GM12878 (cell line): Measurements from ENCODE around the gene SH3D19. TPM values are rescaled to one million over a fixed set of nuclear protein-coding genes. Genes with fewer than 3 reads are reported as not detected.

ENCODE experiments used
- ATF7 ChIP-seq: fragments of 450-650 bp; IDR thresholded peaks from 2 replicates; pipeline ENCODE4 v1.6.1; 2016; ENCODE audit warnings: low read depth, mild to moderate bottlenecking
- CHD1 ChIP-seq: IDR thresholded peaks from 2 replicates; pipeline ENCODE4 v1.6.1; 2012; ENCODE audit warnings: low read depth, low read length, improper control_type of control experiment
- CHD2 ChIP-seq: IDR thresholded peaks from 2 replicates; pipeline ENCODE4 v1.6.1; 2011; ENCODE audit warnings: low read depth, low read length, improper control_type of control experiment, borderline replicate concordance
- ESRRA ChIP-seq: IDR thresholded peaks from 2 replicates; pipeline ENCODE4 v1.6.1; 2012; ENCODE audit warnings: mild to moderate bottlenecking, low read length, improper control_type of control experiment
- FOXK2 ChIP-seq: fragments of 450-650 bp; IDR thresholded peaks from 2 replicates; pipeline ENCODE4 v1.6.1; 2017; ENCODE audit warnings: mild to moderate bottlenecking, moderate library complexity
- GATAD2B ChIP-seq: fragments of 450-650 bp; conservative IDR thresholded peaks from 2 replicates; pipeline ENCODE4 v1.6.1; 2017; ENCODE audit warnings: low read depth, mild to moderate bottlenecking, moderate library complexity
- HDAC2 ChIP-seq: fragments of 200-600 bp; sonication (generic); IDR thresholded peaks from 2 replicates; pipeline ENCODE4 v1.6.1; 2017
- JUNB ChIP-seq: IDR thresholded peaks from 2 replicates; pipeline ENCODE4 v1.6.1; 2016; ENCODE audit warnings: antibody characterized with exemption, mild to moderate bottlenecking
- NR2C1 ChIP-seq: fragments of 450-650 bp; IDR thresholded peaks from 2 replicates; pipeline ENCODE4 v1.6.1; 2017; ENCODE audit warnings: antibody characterized with exemption, mild to moderate bottlenecking, moderate library complexity
- PAX5 ChIP-seq: IDR thresholded peaks from 2 replicates; pipeline ENCODE4 v1.6.1; 2011; ENCODE audit warnings: low read depth, low read length, borderline replicate concordance
- SUPT20H ChIP-seq: IDR thresholded peaks from 2 replicates; pipeline ENCODE4 v1.6.1; 2011; ENCODE audit warnings: low read depth, mild to moderate bottlenecking, low read length, moderate library complexity, borderline replicate concordance; ENCODE audit not compliant: control insufficient read depth
- SUZ12 ChIP-seq: fragments of 200-600 bp; sonication (generic); IDR thresholded peaks from one replicate; pipeline ENCODE4 v1.6.1; 2018; ENCODE audit warnings: antibody characterized with exemption, mild to moderate bottlenecking; ENCODE audit not compliant: unreplicated experiment
- YY1 ChIP-seq: IDR thresholded peaks from 2 replicates; pipeline ENCODE4 v1.6.1; 2011; ENCODE audit warnings: low read depth, mild to moderate bottlenecking, low read length
- ZNF384 ChIP-seq: IDR thresholded peaks from 2 replicates; pipeline ENCODE4 v1.6.1; 2012; ENCODE audit warnings: low read depth, mild to moderate bottlenecking, low read length, improper control_type of control experiment, borderline replicate concordance
- ZSCAN29 ChIP-seq: fragments of 450-650 bp; IDR thresholded peaks from 2 replicates; pipeline ENCODE4 v1.6.1; 2017; ENCODE audit warnings: mild to moderate bottlenecking, moderate library complexity
- polyA plus RNA-seq, 11 experiments: library from polyadenylated mRNA; depleted of rRNA in 4 of 11; unstranded in 6 of 11; stranded (reverse) in 5 of 11; fragments of >200 nt; fragmentation: Nextera tagmentation in 4 of 11; fragmentation: Illumina TruSeq in 1 of 11; extraction: Ambion mirVana in 4 of 11; extraction: Trizol in 1 of 11; gene quantifications; 1 replicate in 1 of 11; 2 replicates in 10 of 11; pipeline versions ENCODE4 v1.2.1 to v1.2.3, GENCODE V29; 2011 to 2016; ENCODE audit warnings: inconsistent platforms in 2 of 11, missing spikeins in 2 of 11, low read depth in 1 of 11
- total RNA-seq, 4 experiments: library from RNA; depleted of rRNA in 3 of 4; stranded (reverse); fragments of >200 nt in 3 of 4; fragmentation: Illumina TruSeq in 1 of 4; extraction: Trizol in 1 of 4; gene quantifications; 2 replicates each; pipeline versions ENCODE4 v1.2.1 to v1.2.3, GENCODE V29; 2013 to 2021
- TF ChIP-seq, protein P1 (sequence below): fragments of 450-650 bp; IDR thresholded peaks from 2 replicates; pipeline ENCODE4 v1.6.1; 2018; ENCODE audit warnings: borderline replicate concordance, mild to moderate bottlenecking; ENCODE audit not compliant: partially characterized antibody
- TF ChIP-seq, protein P2 (sequence below): IDR thresholded peaks from 2 replicates; pipeline ENCODE4 v1.6.1; 2012; ENCODE audit warnings: low read length, inconsistent platforms
- TF ChIP-seq, protein P3 (sequence below): fragments of 450-650 bp; IDR thresholded peaks from 2 replicates; pipeline ENCODE4 v1.6.1; 2016; ENCODE audit warnings: mild to moderate bottlenecking, moderate library complexity, borderline replicate concordance
- TF ChIP-seq, protein P4 (sequence below): IDR thresholded peaks from 2 replicates; pipeline ENCODE4 v1.6.1; 2012; ENCODE audit warnings: low read depth, low read length, improper control_type of control experiment
- TF ChIP-seq, protein P5 (sequence below): fragments of 450-650 bp; IDR thresholded peaks from 2 replicates; pipeline ENCODE4 v1.6.1; 2014; ENCODE audit warnings: mild to moderate bottlenecking

The SH3D19 gene
- total and polyA plus RNA-seq, 10 of the 15 experiments (the other 5 are each of a cell fraction or from before 2014, with no cell fraction given): 0.03 to 6.9 (median 0.33) TPM; not detected in 3

DNA sequence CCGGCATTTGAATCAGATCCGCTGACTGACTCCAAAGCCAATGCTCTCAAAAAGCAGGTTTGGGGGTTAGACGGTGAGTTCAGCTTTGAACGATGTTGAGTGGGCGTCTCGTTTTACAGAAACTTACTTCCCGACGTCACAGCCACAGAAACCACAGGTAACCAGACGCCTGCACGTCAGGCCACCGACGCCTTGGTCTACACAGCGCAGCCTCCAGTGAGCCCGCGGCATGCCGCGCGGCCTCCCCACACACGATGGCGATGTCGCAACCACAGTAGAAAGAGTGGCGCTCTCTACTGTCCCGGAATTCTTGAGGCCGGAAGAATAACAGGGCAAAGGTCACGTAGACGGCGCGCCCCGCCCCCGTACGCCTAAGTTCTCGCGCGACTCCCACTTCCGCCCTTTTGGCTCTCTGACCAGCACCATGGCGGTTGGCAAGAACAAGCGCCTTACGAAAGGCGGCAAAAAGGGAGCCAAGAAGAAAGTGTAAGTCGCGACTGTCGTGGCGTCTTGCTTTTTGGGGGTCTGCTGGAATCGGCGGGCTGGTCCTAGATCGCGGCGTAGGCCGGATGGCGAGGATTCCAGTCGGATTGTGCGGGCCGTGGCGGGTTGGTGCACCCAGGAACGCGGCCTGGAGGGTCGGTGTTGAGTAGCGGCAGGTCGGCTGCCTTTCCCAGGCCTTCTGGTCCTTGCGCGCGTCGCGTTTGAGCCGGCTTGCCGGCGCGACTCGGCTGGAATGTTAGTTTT is 226.0 kb downstream of the SH3D19 start, which contains the start of gene RPS3A (continued):
- TF ChIP-seq, protein P1, sequence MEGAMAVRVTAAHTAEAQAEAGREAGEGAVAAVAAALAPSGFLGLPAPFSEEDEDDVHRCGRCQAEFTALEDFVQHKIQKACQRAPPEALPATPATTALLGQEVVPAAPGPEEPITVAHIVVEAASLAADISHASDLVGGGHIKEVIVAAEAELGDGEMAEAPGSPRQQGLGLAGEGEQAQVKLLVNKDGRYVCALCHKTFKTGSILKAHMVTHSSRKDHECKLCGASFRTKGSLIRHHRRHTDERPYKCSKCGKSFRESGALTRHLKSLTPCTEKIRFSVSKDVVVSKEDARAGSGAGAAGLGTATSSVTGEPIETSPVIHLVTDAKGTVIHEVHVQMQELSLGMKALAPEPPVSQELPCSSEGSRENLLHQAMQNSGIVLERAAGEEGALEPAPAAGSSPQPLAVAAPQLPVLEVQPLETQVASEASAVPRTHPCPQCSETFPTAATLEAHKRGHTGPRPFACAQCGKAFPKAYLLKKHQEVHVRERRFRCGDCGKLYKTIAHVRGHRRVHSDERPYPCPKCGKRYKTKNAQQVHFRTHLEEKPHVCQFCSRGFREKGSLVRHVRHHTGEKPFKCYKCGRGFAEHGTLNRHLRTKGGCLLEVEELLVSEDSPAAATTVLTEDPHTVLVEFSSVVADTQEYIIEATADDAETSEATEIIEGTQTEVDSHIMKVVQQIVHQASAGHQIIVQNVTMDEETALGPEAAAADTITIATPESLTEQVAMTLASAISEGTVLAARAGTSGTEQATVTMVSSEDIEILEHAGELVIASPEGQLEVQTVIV: peak; percentile 82
- TF ChIP-seq GATAD2B (no peak; the same call in 1 of the 2 replicates), ESRRA (no peak; the same call in 1 of the 2 replicates), PAX5 (no peak; the same call in none of the 2 replicates), CHD1 (no peak), NR2C1 (peak; percentile 99), SUPT20H (no peak), ATF7 (peak; percentile 88), SUZ12 (no peak), CHD2 (peak; percentile 98), YY1 (peak; percentile 95; the same call in 1 of the 2 replicates), HDAC2 (no peak), FOXK2 (peak; percentile 70), ZSCAN29 (peak; percentile 84; the same call in 1 of the 2 replicates), JUNB (0 out of 2 replicates have a peak, but pooled peaks have one; percentile 32), ZNF384 (no peak)
- TF ChIP-seq, protein P2, sequence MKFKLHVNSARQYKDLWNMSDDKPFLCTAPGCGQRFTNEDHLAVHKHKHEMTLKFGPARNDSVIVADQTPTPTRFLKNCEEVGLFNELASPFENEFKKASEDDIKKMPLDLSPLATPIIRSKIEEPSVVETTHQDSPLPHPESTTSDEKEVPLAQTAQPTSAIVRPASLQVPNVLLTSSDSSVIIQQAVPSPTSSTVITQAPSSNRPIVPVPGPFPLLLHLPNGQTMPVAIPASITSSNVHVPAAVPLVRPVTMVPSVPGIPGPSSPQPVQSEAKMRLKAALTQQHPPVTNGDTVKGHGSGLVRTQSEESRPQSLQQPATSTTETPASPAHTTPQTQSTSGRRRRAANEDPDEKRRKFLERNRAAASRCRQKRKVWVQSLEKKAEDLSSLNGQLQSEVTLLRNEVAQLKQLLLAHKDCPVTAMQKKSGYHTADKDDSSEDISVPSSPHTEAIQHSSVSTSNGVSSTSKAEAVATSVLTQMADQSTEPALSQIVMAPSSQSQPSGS: peak; percentile 97
- TF ChIP-seq, protein P3, sequence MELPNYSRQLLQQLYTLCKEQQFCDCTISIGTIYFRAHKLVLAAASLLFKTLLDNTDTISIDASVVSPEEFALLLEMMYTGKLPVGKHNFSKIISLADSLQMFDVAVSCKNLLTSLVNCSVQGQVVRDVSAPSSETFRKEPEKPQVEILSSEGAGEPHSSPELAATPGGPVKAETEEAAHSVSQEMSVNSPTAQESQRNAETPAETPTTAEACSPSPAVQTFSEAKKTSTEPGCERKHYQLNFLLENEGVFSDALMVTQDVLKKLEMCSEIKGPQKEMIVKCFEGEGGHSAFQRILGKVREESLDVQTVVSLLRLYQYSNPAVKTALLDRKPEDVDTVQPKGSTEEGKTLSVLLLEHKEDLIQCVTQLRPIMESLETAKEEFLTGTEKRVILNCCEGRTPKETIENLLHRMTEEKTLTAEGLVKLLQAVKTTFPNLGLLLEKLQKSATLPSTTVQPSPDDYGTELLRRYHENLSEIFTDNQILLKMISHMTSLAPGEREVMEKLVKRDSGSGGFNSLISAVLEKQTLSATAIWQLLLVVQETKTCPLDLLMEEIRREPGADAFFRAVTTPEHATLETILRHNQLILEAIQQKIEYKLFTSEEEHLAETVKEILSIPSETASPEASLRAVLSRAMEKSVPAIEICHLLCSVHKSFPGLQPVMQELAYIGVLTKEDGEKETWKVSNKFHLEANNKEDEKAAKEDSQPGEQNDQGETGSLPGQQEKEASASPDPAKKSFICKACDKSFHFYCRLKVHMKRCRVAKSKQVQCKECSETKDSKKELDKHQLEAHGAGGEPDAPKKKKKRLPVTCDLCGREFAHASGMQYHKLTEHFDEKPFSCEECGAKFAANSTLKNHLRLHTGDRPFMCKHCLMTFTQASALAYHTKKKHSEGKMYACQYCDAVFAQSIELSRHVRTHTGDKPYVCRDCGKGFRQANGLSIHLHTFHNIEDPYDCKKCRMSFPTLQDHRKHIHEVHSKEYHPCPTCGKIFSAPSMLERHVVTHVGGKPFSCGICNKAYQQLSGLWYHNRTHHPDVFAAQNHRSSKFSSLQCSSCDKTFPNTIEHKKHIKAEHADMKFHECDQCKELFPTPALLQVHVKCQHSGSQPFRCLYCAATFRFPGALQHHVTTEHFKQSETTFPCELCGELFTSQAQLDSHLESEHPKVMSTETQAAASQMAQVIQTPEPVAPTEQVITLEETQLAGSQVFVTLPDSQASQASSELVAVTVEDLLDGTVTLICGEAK: peak; percentile 91
- TF ChIP-seq, protein P4, sequence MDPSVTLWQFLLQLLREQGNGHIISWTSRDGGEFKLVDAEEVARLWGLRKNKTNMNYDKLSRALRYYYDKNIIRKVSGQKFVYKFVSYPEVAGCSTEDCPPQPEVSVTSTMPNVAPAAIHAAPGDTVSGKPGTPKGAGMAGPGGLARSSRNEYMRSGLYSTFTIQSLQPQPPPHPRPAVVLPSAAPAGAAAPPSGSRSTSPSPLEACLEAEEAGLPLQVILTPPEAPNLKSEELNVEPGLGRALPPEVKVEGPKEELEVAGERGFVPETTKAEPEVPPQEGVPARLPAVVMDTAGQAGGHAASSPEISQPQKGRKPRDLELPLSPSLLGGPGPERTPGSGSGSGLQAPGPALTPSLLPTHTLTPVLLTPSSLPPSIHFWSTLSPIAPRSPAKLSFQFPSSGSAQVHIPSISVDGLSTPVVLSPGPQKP: peak; percentile 95
- TF ChIP-seq, protein P5, sequence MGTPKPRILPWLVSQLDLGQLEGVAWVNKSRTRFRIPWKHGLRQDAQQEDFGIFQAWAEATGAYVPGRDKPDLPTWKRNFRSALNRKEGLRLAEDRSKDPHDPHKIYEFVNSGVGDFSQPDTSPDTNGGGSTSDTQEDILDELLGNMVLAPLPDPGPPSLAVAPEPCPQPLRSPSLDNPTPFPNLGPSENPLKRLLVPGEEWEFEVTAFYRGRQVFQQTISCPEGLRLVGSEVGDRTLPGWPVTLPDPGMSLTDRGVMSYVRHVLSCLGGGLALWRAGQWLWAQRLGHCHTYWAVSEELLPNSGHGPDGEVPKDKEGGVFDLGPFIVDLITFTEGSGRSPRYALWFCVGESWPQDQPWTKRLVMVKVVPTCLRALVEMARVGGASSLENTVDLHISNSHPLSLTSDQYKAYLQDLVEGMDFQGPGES: no peak
